NT2/D1 (cell line): ENCODE data around the gene SH3BP2.

ENCODE experiments used
- DNase-seq: peaks from one replicate; pipeline ENCODE4 v3.0.0-alpha.2; 2011; ENCODE audit warnings: low read depth, low spot score
- H3K27me3 ChIP-seq: 2 replicates; pipeline ENCODE4 v1.6.0; 2011; ENCODE audit warnings: mild to moderate bottlenecking; ENCODE audit not compliant: insufficient read length, insufficient read depth
- H3K36me3 ChIP-seq: 2 replicates; pipeline ENCODE4 v1.6.1; 2011; ENCODE audit warnings: mild to moderate bottlenecking, low read length, mixed read lengths; ENCODE audit not compliant: insufficient read depth, insufficient read length
- H3K4me1 ChIP-seq: 2 replicates; pipeline ENCODE4 v1.5.1; 2011; ENCODE audit not compliant: insufficient read depth, insufficient read length
- H3K4me3 ChIP-seq: 2 replicates; pipeline ENCODE4 v1.5.1; 2011; ENCODE audit warnings: low read depth; ENCODE audit not compliant: insufficient read length
- H3K9ac ChIP-seq: 2 replicates; pipeline ENCODE4 v1.6.0; 2011; ENCODE audit warnings: low read depth; ENCODE audit not compliant: insufficient read length
- H3K9me3 ChIP-seq: 2 replicates; pipeline ENCODE4 v1.5.1; 2011; ENCODE audit warnings: mild to moderate bottlenecking, low read length; ENCODE audit not compliant: insufficient read depth
- SUZ12 ChIP-seq: IDR thresholded peaks from 2 replicates; pipeline ENCODE4 v1.6.1; 2011; ENCODE audit not compliant: insufficient read length, insufficient read depth; ENCODE audit errors: extremely low read depth
- YY1 ChIP-seq: IDR thresholded peaks from 2 replicates; pipeline ENCODE4 v1.6.1; 2011; ENCODE audit not compliant: insufficient read length, insufficient read depth
- ZNF274 ChIP-seq: IDR thresholded peaks from 2 replicates; pipeline ENCODE4 v1.6.1; 2011; ENCODE audit warnings: mild to moderate bottlenecking, low read depth, low read length

The SH3BP2 gene

GRCh38 chr4:2827874-2828751 is 35.2 kb downstream of the SH3BP2 start:
- Histone ChIP-seq H3K36me3 (peaks cover 95% of the 10 kb centered on the region), H3K27me3 (no peaks in the 10 kb centered on the region), H3K4me3 (no peak overlapping the region), H3K4me1 (peaks cover 6% of the 10 kb centered on the region), H3K9me3 (no peaks in the 10 kb centered on the region), H3K9ac (no peak overlapping the region)
- DNase-seq: no peak
- no peak for TF ChIP-seq ZNF274
- TF ChIP-seq SUZ12: no peak
- no peak for TF ChIP-seq YY1

DNA sequence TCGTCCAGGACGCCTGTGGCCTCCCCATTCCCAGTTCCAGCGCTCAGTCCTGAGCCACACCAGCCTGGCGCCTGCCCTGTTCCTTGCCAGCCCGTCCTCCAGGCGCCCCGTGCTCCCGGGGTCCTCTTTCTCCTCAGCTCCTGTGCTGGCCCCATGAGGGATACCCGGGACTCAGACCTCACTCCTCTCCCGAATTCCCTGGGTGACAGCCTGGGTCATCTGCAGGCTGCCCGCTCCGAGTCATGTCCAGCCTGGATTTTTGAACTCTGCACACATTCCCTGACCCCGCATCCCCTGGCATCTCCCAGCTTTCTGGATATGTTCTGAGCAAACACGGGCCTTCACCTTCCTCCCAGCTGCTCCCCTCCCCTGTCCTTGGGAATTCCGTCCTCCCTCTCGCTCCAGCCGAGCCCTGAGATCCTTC is 35.9 kb downstream of the SH3BP2 start:
- no peaks in the 10 kb centered on the region for H3K27me3 ChIP-seq
- no peak for TF ChIP-seq SUZ12
- TF ChIP-seq ZNF274: no peak
- no peak for TF ChIP-seq YY1
- no peaks in the 10 kb centered on the region for H3K9me3 ChIP-seq
- H3K4me3 ChIP-seq: no peak overlapping the region
- peaks cover 6% of the 10 kb centered on the region for H3K4me1 ChIP-seq
- no peak overlapping the region for H3K9ac ChIP-seq
- DNase-seq: no peak
- peaks cover 95% of the 10 kb centered on the region for H3K36me3 ChIP-seq

DNA sequence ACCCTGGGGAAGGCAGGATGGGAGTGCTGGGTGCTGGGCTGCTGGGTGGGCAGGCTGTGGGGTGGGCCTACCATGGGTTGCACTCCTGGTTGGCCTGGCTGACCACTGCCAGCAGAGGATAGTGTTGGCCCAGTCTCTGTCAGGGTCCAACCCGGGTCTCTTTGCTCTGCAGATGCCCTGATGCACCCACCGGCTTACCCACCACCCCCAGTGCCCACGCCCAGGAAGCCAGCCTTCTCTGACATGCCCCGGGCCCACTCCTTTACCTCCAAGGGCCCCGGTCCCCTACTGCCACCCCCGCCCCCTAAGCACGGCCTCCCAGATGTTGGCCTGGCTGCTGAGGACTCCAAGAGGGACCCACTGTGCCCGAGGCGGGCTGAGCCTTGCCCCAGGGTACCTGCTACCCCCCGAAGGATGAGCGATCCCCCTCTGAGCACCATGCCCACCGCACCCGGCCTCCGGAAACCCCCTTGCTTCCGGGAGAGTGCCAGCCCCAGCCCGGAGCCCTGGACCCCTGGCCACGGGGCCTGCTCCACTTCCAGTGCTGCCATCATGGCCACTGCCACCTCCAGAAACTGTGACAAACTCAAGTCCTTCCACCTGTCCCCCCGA is 36.5 kb downstream of the SH3BP2 start:
- no peaks in the 10 kb centered on the region for H3K27me3 ChIP-seq
- peaks cover 95% of the 10 kb centered on the region for H3K36me3 ChIP-seq
- no peaks in the 10 kb centered on the region for H3K9me3 ChIP-seq
- TF ChIP-seq SUZ12 (no peak), YY1 (no peak), ZNF274 (no peak)
- H3K4me1 ChIP-seq: peaks cover 6% of the 10 kb centered on the region
- DNase-seq: no peak
- no peak overlapping the region for H3K4me3 ChIP-seq
- H3K9ac ChIP-seq: no peak overlapping the region

GRCh38 chr4:2829933-2830451 is 37.1 kb downstream of the SH3BP2 start:
- H3K27me3 ChIP-seq: no peaks in the 10 kb centered on the region
- peaks cover 6% of the 10 kb centered on the region for H3K4me1 ChIP-seq
- no peak overlapping the region for H3K4me3 ChIP-seq
- H3K9me3 ChIP-seq: no peaks in the 10 kb centered on the region
- no peak overlapping the region for H3K9ac ChIP-seq
- TF ChIP-seq ZNF274 (no peak), YY1 (no peak)
- no peak for DNase-seq
- H3K36me3 ChIP-seq: peaks cover 95% of the 10 kb centered on the region

DNA sequence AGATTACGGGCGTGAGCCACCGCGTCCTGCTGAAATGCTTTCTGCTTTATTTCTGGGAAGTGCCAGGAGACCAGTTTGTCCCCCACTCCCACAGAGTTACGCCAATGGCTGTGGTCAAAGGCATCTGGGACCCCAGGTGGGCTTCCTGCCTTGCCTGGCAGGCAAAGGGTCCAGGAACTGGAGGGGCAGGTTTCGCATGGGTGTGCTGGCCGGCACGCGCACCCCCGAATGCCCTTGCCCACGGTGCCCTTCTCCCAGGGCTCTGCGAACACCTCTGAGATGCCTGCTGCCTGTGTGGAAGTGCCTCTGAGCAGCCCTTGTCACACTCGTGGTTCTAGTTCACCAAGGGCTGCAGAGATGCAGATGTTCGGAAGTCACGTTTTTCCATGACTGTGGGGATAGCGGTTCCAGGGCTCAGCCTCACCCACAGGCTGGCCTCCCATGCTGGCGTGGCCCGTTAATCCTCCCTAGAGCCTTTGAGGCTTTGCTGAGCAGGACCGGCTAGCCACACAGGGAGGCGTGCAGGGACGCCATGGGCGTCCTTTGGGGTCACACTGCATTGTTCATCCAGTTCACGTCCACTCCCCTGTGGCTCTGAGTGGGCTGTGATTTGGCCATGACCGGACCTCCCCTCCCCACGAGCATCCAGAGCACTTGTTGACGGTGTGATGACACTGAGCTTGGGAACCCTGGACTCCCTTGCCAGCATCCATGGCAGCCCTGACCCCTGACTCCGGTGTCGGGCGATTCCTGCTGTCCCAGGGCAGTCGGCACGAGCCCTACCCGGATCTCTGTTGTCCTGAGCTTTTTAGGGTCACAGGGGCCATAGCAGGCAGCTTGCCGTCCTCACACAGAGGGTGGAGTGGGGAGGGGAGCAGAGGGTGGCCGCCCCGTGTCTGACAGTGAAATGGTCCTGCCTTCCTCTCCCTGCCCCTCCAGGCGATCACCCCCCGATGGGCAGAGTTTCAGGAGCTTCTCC is 38.0 kb downstream of the SH3BP2 start:
- DNase-seq: no peak
- peaks cover 6% of the 10 kb centered on the region for H3K4me1 ChIP-seq
- TF ChIP-seq ZNF274 (no peak), SUZ12 (no peak), YY1 (no peak)
- no peak overlapping the region for H3K9ac ChIP-seq
- H3K4me3 ChIP-seq: no peak overlapping the region
- peaks cover 93% of the 10 kb centered on the region for H3K36me3 ChIP-seq
- no peaks in the 10 kb centered on the region for H3K27me3 ChIP-seq
- H3K9me3 ChIP-seq: no peaks in the 10 kb centered on the region

DNA sequence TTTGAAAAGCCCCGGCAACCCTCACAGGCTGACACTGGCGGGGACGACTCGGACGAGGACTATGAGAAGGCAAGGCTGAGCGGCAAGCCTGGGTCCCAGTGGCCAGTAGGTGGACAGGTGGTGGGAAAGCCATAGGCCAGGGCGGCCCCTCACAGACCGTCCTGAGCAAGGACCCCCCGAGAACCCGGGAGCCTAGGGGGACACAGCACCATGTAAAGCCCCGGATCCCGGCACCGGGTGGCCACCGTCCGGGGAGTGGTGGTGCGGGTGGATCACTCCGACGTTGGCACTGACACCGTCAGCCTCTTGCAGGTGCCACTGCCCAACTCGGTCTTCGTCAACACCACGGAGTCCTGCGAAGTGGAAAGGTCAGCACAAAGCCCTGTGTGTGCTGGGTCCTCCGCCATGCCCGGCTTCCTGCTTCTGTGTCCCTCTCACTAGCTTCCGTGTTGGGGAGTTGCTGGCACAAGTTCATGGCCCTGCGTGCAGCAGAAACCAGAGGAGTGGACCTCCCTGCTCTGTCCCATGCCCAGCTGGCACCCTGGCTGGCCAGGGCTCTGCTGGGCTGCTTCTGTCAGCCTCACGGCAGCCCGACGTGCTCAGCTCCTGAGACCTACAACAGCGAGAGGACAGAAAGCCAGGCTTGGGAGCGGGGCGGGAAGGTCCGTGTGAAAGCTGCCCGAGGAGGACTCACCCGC is 38.9 kb downstream of the SH3BP2 start:
- H3K4me1 ChIP-seq: peaks cover 6% of the 10 kb centered on the region
- H3K9me3 ChIP-seq: no peaks in the 10 kb centered on the region
- TF ChIP-seq SUZ12 (no peak), ZNF274 (no peak), YY1 (no peak)
- H3K4me3 ChIP-seq: no peak overlapping the region
- DNase-seq: no peak
- H3K27me3 ChIP-seq: no peaks in the 10 kb centered on the region
- no peak overlapping the region for H3K9ac ChIP-seq
- H3K36me3 ChIP-seq: peaks cover 94% of the 10 kb centered on the region
